Stimulated activated effector memory CD8-positive, alpha-beta T cell treated with anti-CD3 and anti-CD28 coated beads, Interleukin-12 subunit alpha, Interleukin-12 subunit beta, amount 100 ng/mL, for 72 hours (primary cell): ENCODE data around the gene S100G.
A peak's percentile ranks its signal among the peaks of the same experiment; 100 is the strongest.

Source experiments
- ATAC-seq: fragments of 150-1000 bp; cut with Tn5 transposase; 2 replicates; pipeline ENCODE4 v1.10.0; 2021
- DNase-seq, 2 donors: peaks; one replicate each; pipeline ENCODE4 v3.0.0; 2021 to 2022; ENCODE audit warnings: low spot score in 2 of 2
- H3K27ac Mint-ChIP-seq: one replicate; pipeline ENCODE4 v1.8.0; 2022; ENCODE audit warnings: mild to moderate bottlenecking, mixed read lengths
- H3K36me3 Mint-ChIP-seq: one replicate; pipeline ENCODE4 v1.8.0; 2022; ENCODE audit warnings: mild to moderate bottlenecking, mixed read lengths
- H3K4me1 Mint-ChIP-seq: one replicate; pipeline ENCODE4 v1.8.0; 2022; ENCODE audit warnings: mixed read lengths
- H3K4me3 Mint-ChIP-seq: one replicate; pipeline ENCODE4 v1.8.0; 2022; ENCODE audit warnings: mild to moderate bottlenecking, mixed read lengths
- H3K9me3 Mint-ChIP-seq: one replicate; pipeline ENCODE4 v1.8.0; 2022; ENCODE audit warnings: mixed read lengths

The S100G gene

DNA sequence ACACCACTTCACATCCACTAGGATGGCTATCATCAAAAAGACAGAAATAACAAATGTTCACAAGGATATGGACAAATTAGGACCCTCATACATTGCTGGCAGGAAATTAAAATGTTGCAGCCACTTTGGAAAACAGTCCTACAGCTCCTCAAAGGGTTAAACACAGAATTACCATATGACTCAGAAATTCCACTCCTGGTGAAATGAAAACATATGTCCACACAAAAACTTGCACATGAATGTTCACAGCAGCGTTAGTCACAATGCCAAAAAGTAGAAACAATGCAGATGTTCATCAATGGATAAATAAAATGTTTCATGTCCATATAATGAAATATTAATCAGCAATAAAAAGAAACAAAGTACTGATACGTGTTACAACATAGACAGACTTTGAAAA, 15.1 kb downstream of the S100G start:
- Mint-ChIP-seq H3K27ac (no peak overlapping the region), H3K4me1 (peaks cover 6% of the 10 kb centered on the region), H3K9me3 (no peaks in the 10 kb centered on the region), H3K4me3 (no peak overlapping the region), H3K36me3 (peaks cover 5% of the 10 kb centered on the region)
- ATAC-seq (no peak), DNase-seq (no peak)

DNA sequence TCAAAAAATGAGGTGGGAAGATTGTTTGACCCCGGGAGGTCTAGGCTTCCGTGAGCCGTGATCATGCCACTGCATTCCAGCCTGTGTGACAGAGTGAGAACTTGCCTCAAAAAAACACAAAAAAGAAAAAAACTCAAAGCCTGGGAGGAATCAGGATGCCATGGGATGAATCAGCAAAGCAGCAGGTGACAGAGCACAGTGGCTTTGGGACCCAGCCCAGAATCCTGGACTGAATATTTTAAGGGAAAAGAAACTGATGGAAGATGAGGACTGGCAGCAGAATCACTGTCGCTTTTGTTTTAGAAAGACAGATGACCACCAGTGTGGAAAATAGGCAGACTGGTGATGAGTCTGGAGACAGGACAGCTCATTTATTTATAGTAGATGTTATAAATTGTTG, 16.6 kb downstream of the S100G start:
- DNase-seq: no peak
- no peaks in the 10 kb centered on the region for H3K9me3 Mint-ChIP-seq
- ATAC-seq: no peak
- H3K27ac Mint-ChIP-seq: no peak overlapping the region
- peaks cover 6% of the 10 kb centered on the region for H3K4me1 Mint-ChIP-seq
- H3K36me3 Mint-ChIP-seq: peaks cover 5% of the 10 kb centered on the region
- no peak overlapping the region for H3K4me3 Mint-ChIP-seq

DNA sequence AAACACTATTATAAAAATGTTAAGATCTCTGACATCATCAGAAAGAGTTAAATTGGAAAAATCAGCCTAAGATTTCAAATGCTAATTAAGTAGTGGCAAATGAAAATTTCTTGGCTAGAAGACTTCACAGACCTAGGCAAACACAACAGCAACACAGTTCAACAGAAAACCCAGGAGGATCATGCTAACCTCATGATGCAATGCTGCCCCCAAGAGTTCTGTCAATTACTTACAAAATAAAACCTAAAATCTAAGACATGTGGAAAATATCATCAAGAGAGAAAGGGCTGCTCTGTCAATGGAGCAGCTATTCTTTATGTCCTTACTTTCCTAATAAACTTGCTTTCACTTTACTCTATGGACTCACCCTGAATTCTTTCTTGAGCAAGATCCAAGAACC, 21.0 kb downstream of the S100G start:
- ATAC-seq (no peak), DNase-seq (no peak)
- Mint-ChIP-seq H3K27ac (no peak overlapping the region), H3K9me3 (no peaks in the 10 kb centered on the region), H3K36me3 (peaks cover 6% of the 10 kb centered on the region), H3K4me3 (no peak overlapping the region), H3K4me1 (peaks cover 6% of the 10 kb centered on the region)

DNA sequence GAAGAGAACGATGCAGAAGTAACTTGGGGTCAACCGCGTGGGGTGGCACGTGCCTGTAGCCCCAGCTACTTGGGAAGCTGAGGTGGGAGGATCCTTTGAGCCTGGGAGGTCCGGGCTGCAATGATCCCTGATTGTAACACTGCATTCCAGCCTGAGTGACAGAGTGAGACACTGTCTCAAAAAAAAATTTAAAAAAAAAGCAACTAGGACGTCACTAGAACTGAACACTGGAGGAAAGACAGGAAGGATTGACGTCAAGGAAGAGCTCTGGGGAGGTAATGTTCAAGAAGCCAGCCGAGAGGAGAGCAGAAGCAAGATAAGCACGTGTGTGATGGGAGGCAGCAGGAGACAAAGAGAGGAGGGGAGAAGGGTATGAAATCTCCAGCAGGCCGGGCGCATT, 28.7 kb downstream of the S100G start:
- Mint-ChIP-seq H3K4me1 (no peaks in the 10 kb centered on the region), H3K9me3 (no peaks in the 10 kb centered on the region)

DNA sequence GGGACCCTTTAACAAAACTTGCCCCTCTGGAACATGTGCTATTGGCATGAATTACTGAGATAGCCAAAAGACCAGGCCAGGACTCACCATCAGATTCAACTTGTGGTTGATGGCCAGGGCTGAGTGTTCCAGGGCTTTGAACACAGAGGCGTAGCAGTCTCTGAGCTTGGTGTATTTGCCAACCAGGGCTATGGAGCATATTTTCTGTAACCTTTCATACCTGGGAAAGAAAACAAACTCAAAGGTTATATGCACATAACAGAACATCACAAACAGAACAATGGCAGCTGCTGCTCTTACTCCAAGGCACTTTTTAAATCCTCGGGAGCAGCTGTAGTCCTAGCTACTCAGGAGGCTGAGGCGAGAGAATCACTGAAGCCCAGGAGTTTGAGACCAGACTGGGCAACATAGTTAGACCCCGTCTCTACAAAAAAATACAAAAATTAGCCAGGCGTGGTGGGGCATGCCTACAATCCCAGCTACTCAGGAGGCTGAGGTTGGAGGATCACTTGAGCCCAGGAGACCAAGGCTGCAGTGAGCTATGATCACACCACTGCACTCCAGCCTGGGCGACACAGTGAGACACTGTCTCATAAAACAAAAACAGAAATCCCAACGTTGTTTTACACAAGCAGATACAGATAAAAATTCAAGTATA, 33.2 kb downstream of the S100G start:
- Mint-ChIP-seq H3K4me1 (no peaks in the 10 kb centered on the region), H3K9me3 (no peaks in the 10 kb centered on the region), H3K36me3 (peaks cover 7% of the 10 kb centered on the region), H3K27ac (no peak overlapping the region), H3K4me3 (no peak overlapping the region)
- no peak for DNase-seq
- ATAC-seq: no peak

More for the DNA sequence above, 28.7 kb downstream of the S100G start:
- DNase-seq (no peak), ATAC-seq (no peak)
- no peaks in the 10 kb centered on the region for H3K36me3 Mint-ChIP-seq
- no peak overlapping the region for H3K4me3 Mint-ChIP-seq
- no peak overlapping the region for H3K27ac Mint-ChIP-seq

DNA sequence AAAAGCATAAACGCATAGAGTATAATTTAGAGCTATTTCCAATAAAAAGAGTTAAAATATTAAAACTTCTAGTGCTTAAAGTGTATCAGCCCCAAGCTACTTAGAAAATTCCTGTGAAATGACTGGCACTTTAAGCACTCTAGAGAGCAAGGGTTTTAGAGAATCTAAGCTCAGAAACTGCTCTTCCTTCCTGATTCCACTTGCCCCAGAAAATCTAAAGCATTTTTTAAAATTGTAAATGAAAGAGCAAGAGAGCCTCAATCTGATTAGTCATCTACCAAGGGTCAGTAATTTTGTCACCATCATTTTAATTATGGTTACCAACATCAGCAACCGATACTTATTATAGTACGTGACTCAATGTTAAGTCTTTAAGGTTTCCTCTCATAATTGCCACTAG, 37.6 kb downstream of the S100G start:
- no peak for DNase-seq
- H3K4me1 Mint-ChIP-seq: no peaks in the 10 kb centered on the region
- H3K4me3 Mint-ChIP-seq: no peak overlapping the region
- ATAC-seq: no peak
- peaks cover 7% of the 10 kb centered on the region for H3K36me3 Mint-ChIP-seq
- no peaks in the 10 kb centered on the region for H3K9me3 Mint-ChIP-seq
- H3K27ac Mint-ChIP-seq: no peak overlapping the region

DNA sequence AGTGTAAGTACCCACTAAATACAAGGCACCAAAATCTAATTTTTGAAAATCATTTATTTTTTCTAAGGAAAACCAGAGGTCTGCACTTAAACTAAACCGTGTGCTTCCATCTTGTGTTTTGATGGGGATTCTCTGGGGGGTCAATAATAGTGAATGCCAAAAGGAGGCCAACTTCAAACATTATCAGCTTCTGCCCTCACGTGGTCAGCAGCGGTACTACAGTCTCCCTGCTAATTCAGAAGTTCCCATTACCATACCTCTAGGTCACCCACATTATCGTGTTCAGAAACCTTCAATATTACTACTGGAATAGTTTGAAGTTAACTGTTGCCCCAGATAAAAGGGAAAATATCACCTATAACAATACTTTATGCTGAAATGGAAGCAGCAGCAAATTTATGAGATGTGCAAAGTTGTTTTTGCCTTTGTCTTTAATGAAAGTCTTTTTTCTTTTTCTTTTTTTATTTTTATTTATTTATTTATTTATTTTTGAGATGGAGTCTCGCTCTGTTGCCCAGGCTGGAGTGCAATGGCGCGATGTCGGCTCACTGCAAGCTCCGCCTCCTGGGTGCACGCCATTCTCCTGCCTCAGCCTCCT, 45.2 kb downstream of the S100G start:
- peak; percentile 50 for ATAC-seq
- H3K27ac Mint-ChIP-seq: no peak overlapping the region
- H3K36me3 Mint-ChIP-seq: peaks cover 5% of the 10 kb centered on the region

DNA sequence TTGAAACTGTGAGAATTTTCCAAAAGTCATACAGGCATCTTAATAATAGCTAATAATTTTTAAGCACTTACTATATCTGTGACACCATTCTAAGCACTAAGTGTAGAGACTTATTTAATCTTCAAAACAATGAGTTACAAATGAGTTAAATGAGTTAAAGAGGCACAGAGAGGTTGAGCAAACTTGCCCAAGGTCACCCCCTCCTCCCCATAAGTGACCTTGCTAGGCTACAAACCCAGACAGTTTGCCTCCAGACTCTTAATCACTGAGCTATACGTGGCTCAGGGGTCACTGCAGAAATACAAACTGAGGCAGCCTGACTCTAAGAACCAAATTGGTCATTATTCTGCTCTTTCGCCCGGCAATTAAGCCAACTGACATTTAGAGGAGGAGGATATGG, 47.0 kb downstream of the S100G start:
- Mint-ChIP-seq H3K27ac (no peak overlapping the region), H3K4me3 (no peak overlapping the region), H3K4me1 (no peaks in the 10 kb centered on the region), H3K9me3 (no peaks in the 10 kb centered on the region), H3K36me3 (peaks cover 5% of the 10 kb centered on the region)
- no peak for DNase-seq
- ATAC-seq: no peak

More for the DNA sequence above, 45.2 kb downstream of the S100G start:
- Mint-ChIP-seq H3K4me1 (no peaks in the 10 kb centered on the region), H3K4me3 (no peak overlapping the region), H3K9me3 (no peaks in the 10 kb centered on the region)
- peak; percentile 36 to 63 for DNase-seq

DNA sequence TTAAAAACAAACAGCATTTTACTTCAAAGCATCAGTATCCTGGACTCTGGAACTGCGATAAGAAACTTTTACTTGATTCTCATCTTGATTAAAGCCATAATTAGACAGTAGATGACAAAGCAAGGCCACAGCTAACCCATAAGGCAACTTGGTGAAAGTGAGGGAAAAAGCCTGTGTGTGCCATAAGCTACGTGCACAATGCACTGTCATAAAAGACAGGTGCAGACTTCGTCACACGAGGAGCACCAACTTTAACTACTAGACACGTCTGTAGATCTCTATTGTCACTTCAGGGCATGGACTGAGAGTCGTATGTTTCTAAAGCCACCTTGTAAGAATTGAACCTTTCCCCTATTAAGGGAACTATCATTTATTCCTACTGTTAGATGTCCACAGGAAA, 49.4 kb downstream of the S100G start:
- no peaks in the 10 kb centered on the region for H3K4me1 Mint-ChIP-seq
- no peaks in the 10 kb centered on the region for H3K9me3 Mint-ChIP-seq
- no peak overlapping the region for H3K4me3 Mint-ChIP-seq
- DNase-seq: no peak
- peaks cover 3% of the 10 kb centered on the region for H3K36me3 Mint-ChIP-seq
- no peak overlapping the region for H3K27ac Mint-ChIP-seq
- ATAC-seq: no peak

DNA sequence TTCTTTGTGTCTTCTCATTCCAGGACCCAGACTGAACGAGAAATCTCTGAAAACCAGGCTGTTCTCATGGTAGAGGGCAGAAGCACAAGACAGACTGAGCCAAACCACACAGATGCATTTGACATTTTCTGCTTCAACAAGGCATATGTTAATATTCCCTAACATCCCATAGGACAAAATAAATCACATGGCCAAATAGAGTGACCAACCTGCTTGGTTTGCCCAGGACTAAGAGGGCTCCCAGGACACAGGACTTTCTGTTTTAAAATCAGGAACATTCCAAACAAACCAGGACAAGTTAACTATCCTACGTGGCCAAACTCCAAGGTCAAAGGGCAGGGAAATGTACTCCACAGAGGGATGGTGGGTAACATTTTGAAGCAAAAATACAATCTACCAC, 50.8 kb downstream of the S100G start:
- Mint-ChIP-seq H3K4me3 (no peak overlapping the region), H3K36me3 (no peaks in the 10 kb centered on the region), H3K9me3 (no peaks in the 10 kb centered on the region), H3K27ac (no peak overlapping the region), H3K4me1 (no peaks in the 10 kb centered on the region)
- DNase-seq (no peak), ATAC-seq (no peak)

DNA sequence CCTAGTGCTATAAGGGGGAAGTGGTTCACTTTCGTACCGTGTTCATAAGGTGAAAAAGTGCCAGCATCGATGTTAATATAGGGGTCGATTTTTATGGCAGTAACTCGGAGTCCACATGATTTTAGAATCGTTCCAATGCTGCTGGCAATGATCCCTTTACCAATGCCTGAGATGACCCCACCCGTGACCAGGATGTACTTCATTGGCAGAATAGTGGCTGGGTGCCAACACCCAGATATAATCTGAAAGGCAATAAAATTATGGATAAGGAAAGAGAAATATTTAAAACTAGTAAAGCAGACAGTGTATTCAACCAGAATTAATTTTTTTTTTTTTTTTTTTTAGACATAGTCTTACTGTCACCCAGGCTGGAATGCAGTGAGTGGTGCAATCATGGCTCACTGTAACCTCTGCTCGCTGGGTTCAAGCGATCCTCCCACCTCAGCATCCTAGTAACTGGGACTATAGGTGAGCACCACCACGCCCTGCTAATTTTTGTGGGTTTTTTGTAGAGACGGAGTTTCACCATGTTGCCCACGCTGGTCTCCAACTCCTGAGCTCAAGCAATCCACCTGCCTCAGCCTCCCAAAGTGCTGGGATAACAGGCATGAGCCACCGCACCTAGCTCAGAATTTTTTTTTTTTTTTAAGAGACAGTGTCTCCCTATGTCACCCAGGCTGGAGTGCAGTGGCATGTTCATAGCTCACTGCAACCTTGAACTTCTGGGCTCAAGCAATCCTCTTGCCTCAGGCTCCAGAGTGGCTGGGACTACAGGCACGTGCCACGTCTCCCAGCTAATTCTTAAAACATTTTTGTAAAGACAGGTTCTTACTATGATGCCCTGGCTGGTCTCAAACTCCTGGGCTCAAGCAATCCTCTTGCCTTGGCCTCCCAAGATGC, 53.0 kb downstream of the S100G start:
- no peak for DNase-seq
- no peaks in the 10 kb centered on the region for H3K4me1 Mint-ChIP-seq
- no peak for ATAC-seq
- H3K27ac Mint-ChIP-seq: no peak overlapping the region
- no peaks in the 10 kb centered on the region for H3K36me3 Mint-ChIP-seq
- H3K4me3 Mint-ChIP-seq: no peak overlapping the region
- H3K9me3 Mint-ChIP-seq: no peaks in the 10 kb centered on the region
